ENCODE measurements around the gene TBC1D5.

TBC1D5 gene

DNA sequence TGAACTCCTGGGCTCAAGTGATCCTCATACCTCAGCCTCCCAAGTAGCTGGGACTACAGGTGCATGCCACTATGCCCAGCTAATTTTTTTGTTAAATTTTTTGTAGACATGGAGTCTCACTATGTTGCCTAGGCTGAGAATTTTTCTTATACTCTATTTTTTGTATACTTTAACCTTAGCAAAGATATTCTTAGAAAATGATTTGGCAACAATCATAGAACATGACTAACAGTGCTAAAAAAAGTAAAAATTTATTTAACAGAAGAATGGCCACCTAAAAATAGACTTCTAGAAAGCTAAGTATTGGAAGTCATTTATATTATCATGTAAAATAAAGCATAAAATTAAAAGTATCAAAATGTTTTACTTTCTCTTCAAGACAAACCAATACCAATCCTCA lies 535.4 kb downstream of the TBC1D5 start:
- H3K4me1 ChIP-seq (ENCODE audit: control insufficient read depth in 1 of 2, insufficient read depth in 2 of 2, low read length in 2 of 2): no peaks in the 10 kb centered on the region

DNA sequence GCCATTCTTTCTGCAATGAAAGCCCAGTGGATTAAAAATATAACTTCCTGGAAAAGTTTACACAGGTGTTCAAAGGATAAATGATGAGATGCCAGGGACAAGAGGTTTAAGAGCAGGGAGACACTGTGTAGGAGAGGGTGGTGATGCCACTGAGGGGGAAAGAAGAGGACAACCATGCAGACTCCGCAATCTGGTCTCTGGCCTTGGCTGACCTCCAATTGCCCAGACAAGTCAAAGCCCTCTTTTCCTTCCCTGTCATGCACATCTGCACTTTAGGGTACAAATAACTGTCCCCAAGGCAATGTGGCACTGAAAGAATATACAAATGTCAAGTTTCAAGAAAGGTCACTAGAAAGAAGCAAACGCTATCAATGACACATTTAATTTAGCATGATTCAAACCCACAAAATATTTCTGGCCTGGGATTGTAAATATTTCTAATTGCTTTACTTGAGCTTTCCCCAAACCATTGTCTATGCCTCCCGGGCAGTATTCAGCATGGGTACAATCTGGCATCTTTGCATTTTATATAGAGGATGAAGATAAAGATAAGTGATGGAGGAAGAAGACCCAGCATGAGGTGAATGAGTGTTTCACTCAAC lies 538.3 kb downstream of the TBC1D5 start:
- Histone ChIP-seq H3K4me3 (ENCODE audit: low read depth in 1 of 2, low read length in 2 of 2) (no peak overlapping the region), H3K36me3 (ENCODE audit: control insufficient read depth in 1 of 2, insufficient read depth in 2 of 2, low read length in 2 of 2) (peaks cover 4 to 18% of the 10 kb centered on the region in 2 donors), H3K27me3 (ENCODE audit: low read depth, low read length) (no peaks in the 10 kb centered on the region), H3K9me3 (ENCODE audit: control insufficient read depth in 1 of 2, low read length in 2 of 2) (peaks cover 0 to 4% of the 10 kb centered on the region in 2 donors), H3K4me1 (ENCODE audit: control insufficient read depth in 1 of 2, insufficient read depth in 2 of 2, low read length in 2 of 2) (no peaks in the 10 kb centered on the region), H3K27ac (ENCODE audit: low read length) (no peak overlapping the region)

More for the DNA sequence above, 535.4 kb downstream of the TBC1D5 start:
- H3K27ac ChIP-seq (ENCODE audit: low read length): no peak overlapping the region
- no peak overlapping the region for H3K4me3 ChIP-seq (ENCODE audit: low read depth in 1 of 2, low read length in 2 of 2)
- peaks cover 0 to 8% of the 10 kb centered on the region in 2 donors for H3K36me3 ChIP-seq (ENCODE audit: control insufficient read depth in 1 of 2, insufficient read depth in 2 of 2, low read length in 2 of 2)
- peaks cover 0 to 4% of the 10 kb centered on the region in 2 donors for H3K9me3 ChIP-seq (ENCODE audit: control insufficient read depth in 1 of 2, low read length in 2 of 2)
- H3K27me3 ChIP-seq (ENCODE audit: low read depth, low read length): no peaks in the 10 kb centered on the region

GRCh38 chr3:17201538-17201937 lies 540.9 kb downstream of the TBC1D5 start:
- no peak overlapping the region for H3K4me3 ChIP-seq (ENCODE audit: low read depth in 1 of 2, low read length in 2 of 2)
- no peaks in the 10 kb centered on the region for H3K27me3 ChIP-seq (ENCODE audit: low read depth, low read length)
- peaks cover 4 to 22% of the 10 kb centered on the region in 2 donors for H3K36me3 ChIP-seq (ENCODE audit: control insufficient read depth in 1 of 2, insufficient read depth in 2 of 2, low read length in 2 of 2)
- H3K27ac ChIP-seq (ENCODE audit: low read length): no peak overlapping the region
- peaks cover 0 to 4% of the 10 kb centered on the region in 2 donors for H3K9me3 ChIP-seq (ENCODE audit: control insufficient read depth in 1 of 2, low read length in 2 of 2)
- no peaks in the 10 kb centered on the region for H3K4me1 ChIP-seq (ENCODE audit: control insufficient read depth in 1 of 2, insufficient read depth in 2 of 2, low read length in 2 of 2)

GRCh38 chr3:17195856-17196604 lies 546.4 kb downstream of the TBC1D5 start:
- H3K27me3 ChIP-seq (ENCODE audit: low read depth, low read length): no peaks in the 10 kb centered on the region
- H3K4me1 ChIP-seq (ENCODE audit: control insufficient read depth in 1 of 2, insufficient read depth in 2 of 2, low read length in 2 of 2): peaks cover 0 to 7% of the 10 kb centered on the region in 2 donors
- no peak overlapping the region for H3K27ac ChIP-seq (ENCODE audit: low read length)
- peaks cover 4 to 5% of the 10 kb centered on the region in 2 donors for H3K36me3 ChIP-seq (ENCODE audit: control insufficient read depth in 1 of 2, insufficient read depth in 2 of 2, low read length in 2 of 2)
- H3K4me3 ChIP-seq (ENCODE audit: low read depth in 1 of 2, low read length in 2 of 2): no peak overlapping the region
- no peaks in the 10 kb centered on the region for H3K9me3 ChIP-seq (ENCODE audit: control insufficient read depth in 1 of 2, low read length in 2 of 2)

GRCh38 chr3:17195192-17195611 lies 547.2 kb downstream of the TBC1D5 start:
- H3K9me3 ChIP-seq (ENCODE audit: control insufficient read depth in 1 of 2, low read length in 2 of 2): no peaks in the 10 kb centered on the region
- H3K27ac ChIP-seq (ENCODE audit: low read length): no peak overlapping the region
- no peak overlapping the region for H3K4me3 ChIP-seq (ENCODE audit: low read depth in 1 of 2, low read length in 2 of 2)
- no peaks in the 10 kb centered on the region for H3K27me3 ChIP-seq (ENCODE audit: low read depth, low read length)
- peaks cover 0 to 7% of the 10 kb centered on the region in 2 donors for H3K4me1 ChIP-seq (ENCODE audit: control insufficient read depth in 1 of 2, insufficient read depth in 2 of 2, low read length in 2 of 2)
- peaks cover 2 to 4% of the 10 kb centered on the region in 2 donors for H3K36me3 ChIP-seq (ENCODE audit: control insufficient read depth in 1 of 2, insufficient read depth in 2 of 2, low read length in 2 of 2)

DNA sequence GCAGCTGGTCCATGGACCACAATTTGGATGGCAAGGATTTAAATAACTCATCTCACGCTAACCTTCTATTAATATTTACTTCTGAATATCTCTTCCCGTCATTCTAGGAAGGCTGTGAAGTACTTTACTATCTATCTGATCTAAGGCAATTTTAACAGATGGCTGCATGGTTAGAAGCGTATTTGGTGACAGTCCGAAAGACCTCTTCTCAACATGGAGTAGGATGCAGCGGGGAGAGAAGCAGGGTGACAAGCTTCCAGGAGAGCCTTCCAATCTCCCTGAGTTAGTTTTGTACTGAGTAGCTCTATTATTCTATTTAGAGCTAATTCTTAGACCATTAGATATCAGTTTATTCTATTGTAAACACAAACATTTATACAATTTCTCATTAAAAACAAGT lies 548.3 kb downstream of the TBC1D5 start:
- H3K36me3 ChIP-seq (ENCODE audit: control insufficient read depth in 1 of 2, insufficient read depth in 2 of 2, low read length in 2 of 2): peaks cover 0 to 4% of the 10 kb centered on the region in 2 donors
- peaks cover 0 to 7% of the 10 kb centered on the region in 2 donors for H3K4me1 ChIP-seq (ENCODE audit: control insufficient read depth in 1 of 2, insufficient read depth in 2 of 2, low read length in 2 of 2)
- no peak overlapping the region for H3K27ac ChIP-seq (ENCODE audit: low read length)

GRCh38 chr3:17192995-17193394 lies 549.4 kb downstream of the TBC1D5 start:
- no peak overlapping the region for H3K4me3 ChIP-seq (ENCODE audit: low read depth in 1 of 2, low read length in 2 of 2)
- no peaks in the 10 kb centered on the region for H3K27me3 ChIP-seq (ENCODE audit: low read depth, low read length)
- H3K9me3 ChIP-seq (ENCODE audit: control insufficient read depth in 1 of 2, low read length in 2 of 2): no peaks in the 10 kb centered on the region
- H3K27ac ChIP-seq (ENCODE audit: low read length): no peak overlapping the region
- H3K36me3 ChIP-seq (ENCODE audit: control insufficient read depth in 1 of 2, insufficient read depth in 2 of 2, low read length in 2 of 2): no peaks in the 10 kb centered on the region
- H3K4me1 ChIP-seq (ENCODE audit: control insufficient read depth in 1 of 2, insufficient read depth in 2 of 2, low read length in 2 of 2): peaks cover 0 to 7% of the 10 kb centered on the region in 2 donors

More for the DNA sequence above, 548.3 kb downstream of the TBC1D5 start:
- Histone ChIP-seq H3K27me3 (ENCODE audit: low read depth, low read length) (no peaks in the 10 kb centered on the region), H3K9me3 (ENCODE audit: control insufficient read depth in 1 of 2, low read length in 2 of 2) (no peaks in the 10 kb centered on the region), H3K4me3 (ENCODE audit: low read depth in 1 of 2, low read length in 2 of 2) (no peak overlapping the region)

GRCh38 chr3:17190353-17191078 lies 551.9 kb downstream of the TBC1D5 start:
- no peak overlapping the region for H3K4me3 ChIP-seq (ENCODE audit: low read depth in 1 of 2, low read length in 2 of 2)
- no peaks in the 10 kb centered on the region for H3K9me3 ChIP-seq (ENCODE audit: control insufficient read depth in 1 of 2, low read length in 2 of 2)
- H3K27ac ChIP-seq (ENCODE audit: low read length): no peak overlapping the region
- H3K27me3 ChIP-seq (ENCODE audit: low read depth, low read length): no peaks in the 10 kb centered on the region
- no peaks in the 10 kb centered on the region for H3K4me1 ChIP-seq (ENCODE audit: control insufficient read depth in 1 of 2, insufficient read depth in 2 of 2, low read length in 2 of 2)
- no peaks in the 10 kb centered on the region for H3K36me3 ChIP-seq (ENCODE audit: control insufficient read depth in 1 of 2, insufficient read depth in 2 of 2, low read length in 2 of 2)

DNA sequence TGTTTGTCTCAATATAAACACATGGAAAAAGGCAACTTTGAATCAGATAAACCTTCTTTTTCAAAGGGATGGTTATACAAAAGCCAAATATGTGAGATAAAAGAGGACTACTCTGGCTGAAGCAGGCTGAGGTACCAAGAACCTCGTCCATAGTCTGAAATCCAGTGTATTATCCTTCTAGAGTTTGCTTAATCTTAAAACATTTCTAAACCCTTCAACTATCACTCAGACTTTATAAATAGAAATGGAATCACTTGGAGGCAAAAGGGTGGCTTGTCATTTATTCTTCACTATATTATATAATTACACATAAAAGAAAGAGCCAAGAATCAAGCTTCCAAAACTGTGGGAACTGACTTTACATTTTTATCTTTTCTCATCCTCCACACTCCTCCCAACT lies 554.1 kb downstream of the TBC1D5 start:
- no peaks in the 10 kb centered on the region for H3K27me3 ChIP-seq (ENCODE audit: low read depth, low read length)
- no peaks in the 10 kb centered on the region for H3K4me1 ChIP-seq (ENCODE audit: control insufficient read depth in 1 of 2, insufficient read depth in 2 of 2, low read length in 2 of 2)
- H3K4me3 ChIP-seq (ENCODE audit: low read depth in 1 of 2, low read length in 2 of 2): no peak overlapping the region
- H3K36me3 ChIP-seq (ENCODE audit: control insufficient read depth in 1 of 2, insufficient read depth in 2 of 2, low read length in 2 of 2): peaks cover 5 to 9% of the 10 kb centered on the region in 2 donors
- H3K9me3 ChIP-seq (ENCODE audit: control insufficient read depth in 1 of 2, low read length in 2 of 2): no peaks in the 10 kb centered on the region
- H3K27ac ChIP-seq (ENCODE audit: low read length): no peak overlapping the region

DNA sequence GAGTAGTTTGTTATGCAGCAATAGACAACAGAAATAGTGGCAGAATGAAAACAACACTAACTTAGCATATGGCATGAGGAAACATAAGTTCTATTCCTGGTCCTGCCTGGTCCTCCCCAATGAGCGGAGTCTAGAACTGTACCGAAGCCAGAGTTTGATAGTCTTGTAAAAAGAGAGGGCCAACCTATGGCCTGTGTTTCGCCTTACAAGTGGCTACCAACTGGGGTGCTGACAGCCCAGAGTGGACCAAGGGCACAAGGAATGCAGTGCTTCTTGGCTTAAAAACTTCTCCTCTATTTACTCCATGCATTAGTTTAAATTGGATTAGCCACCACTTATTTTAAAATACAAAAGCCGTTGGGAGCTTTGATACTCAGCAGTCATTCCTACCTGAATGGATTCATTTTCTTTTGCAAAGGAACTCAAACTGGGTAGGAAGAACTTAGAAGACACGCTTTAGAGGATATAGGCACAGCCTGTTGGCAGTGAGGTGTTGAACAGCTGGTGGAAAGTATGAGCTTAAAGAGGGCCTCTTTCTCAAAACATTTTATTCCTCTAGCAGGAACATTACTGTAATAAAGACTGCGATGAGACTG lies 554.7 kb downstream of the TBC1D5 start:
- peaks cover 9 to 10% of the 10 kb centered on the region in 2 donors for H3K36me3 ChIP-seq (ENCODE audit: control insufficient read depth in 1 of 2, insufficient read depth in 2 of 2, low read length in 2 of 2)
- no peak overlapping the region for H3K27ac ChIP-seq (ENCODE audit: low read length)
- no peak overlapping the region for H3K4me3 ChIP-seq (ENCODE audit: low read depth in 1 of 2, low read length in 2 of 2)
- H3K27me3 ChIP-seq (ENCODE audit: low read depth, low read length): no peaks in the 10 kb centered on the region
- no peaks in the 10 kb centered on the region for H3K4me1 ChIP-seq (ENCODE audit: control insufficient read depth in 1 of 2, insufficient read depth in 2 of 2, low read length in 2 of 2)
- no peaks in the 10 kb centered on the region for H3K9me3 ChIP-seq (ENCODE audit: control insufficient read depth in 1 of 2, low read length in 2 of 2)

DNA sequence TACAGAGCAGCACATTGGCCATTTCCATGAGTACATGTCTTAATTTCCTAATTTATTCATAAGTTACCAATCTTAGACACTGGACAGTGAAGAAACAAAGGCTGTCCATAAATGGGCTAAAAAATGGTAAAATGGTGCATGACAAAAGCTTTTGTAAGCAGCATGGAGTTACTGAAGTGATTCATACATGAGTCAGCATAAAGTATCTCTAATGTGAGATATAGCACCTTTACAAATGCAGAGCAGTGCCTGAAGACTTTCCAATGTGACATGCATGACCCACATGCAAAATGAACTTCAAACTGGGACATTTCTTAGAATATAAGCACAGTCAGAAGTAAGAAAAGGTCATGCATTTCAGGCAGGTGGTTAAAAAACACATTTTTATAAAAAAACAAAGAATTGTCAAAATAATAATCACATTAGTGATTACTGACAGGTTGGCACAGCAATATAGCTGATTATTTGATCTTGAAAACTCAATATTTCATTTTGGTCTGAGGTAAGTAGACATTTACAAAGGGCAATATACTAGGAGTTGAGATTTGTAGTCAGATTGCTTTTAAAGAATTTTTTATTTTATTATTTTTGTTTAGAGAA lies 558.4 kb downstream of the TBC1D5 start:
- H3K9me3 ChIP-seq (ENCODE audit: control insufficient read depth in 1 of 2, low read length in 2 of 2): no peaks in the 10 kb centered on the region
- H3K4me3 ChIP-seq (ENCODE audit: low read depth in 1 of 2, low read length in 2 of 2): no peak overlapping the region
- H3K27me3 ChIP-seq (ENCODE audit: low read depth, low read length): no peaks in the 10 kb centered on the region
- peaks cover 9 to 10% of the 10 kb centered on the region in 2 donors for H3K36me3 ChIP-seq (ENCODE audit: control insufficient read depth in 1 of 2, insufficient read depth in 2 of 2, low read length in 2 of 2)
- no peak overlapping the region for H3K27ac ChIP-seq (ENCODE audit: low read length)
- H3K4me1 ChIP-seq (ENCODE audit: control insufficient read depth in 1 of 2, insufficient read depth in 2 of 2, low read length in 2 of 2): no peaks in the 10 kb centered on the region
